SH-SY5Y (cell line): ENCODE measurements around the gene MID1.

Source experiments
- GATA2 ChIP-seq: IDR thresholded peaks from 2 replicates; pipeline ENCODE4 v1.6.1; 2011; ENCODE audit warnings: mild to moderate bottlenecking, low read depth, low read length
- GATA3 ChIP-seq: IDR thresholded peaks from 2 replicates; pipeline ENCODE4 v1.6.1; 2011; ENCODE audit warnings: low read depth, mild to moderate bottlenecking, low read length, moderate library complexity

GRCh38 chrX:10474913-10475568, 145.3 kb downstream of the MID1 start:
- TF ChIP-seq GATA2 (no peak), GATA3 (no peak)
